ENCODE measurements around the gene TMEM273. TPM values are rescaled to one million over a fixed set of nuclear protein-coding genes. Genes with fewer than 3 reads are reported as not detected.
"Not testable (repeated sequence)": the region's sequence is repeated elsewhere in the genome, so short reads cannot be mapped to it uniquely, and the experiment has no call there.

TMEM273 gene
- total RNA-seq, 1 experiment from 2014 or later = not detected

GRCh38 chr10:49213211-49213610 is 25.0 kb upstream of the TMEM273 start:
- H3K9me3 ChIP-seq = no peaks in the 10 kb centered on the region
- no peak overlapping the region for H3K4me3 ChIP-seq
- no peak for DNase-seq
- no peaks in the 10 kb centered on the region; the same call in 1 of the 2 replicates for H3K27me3 ChIP-seq
- no peaks in the 10 kb centered on the region for H3K36me3 ChIP-seq

GRCh38 chr10:49212783-49213182 is 24.6 kb upstream of the TMEM273 start:
- no peaks in the 10 kb centered on the region for H3K36me3 ChIP-seq
- no peaks in the 10 kb centered on the region for H3K9me3 ChIP-seq
- H3K27me3 ChIP-seq = no peaks in the 10 kb centered on the region; the same call in 1 of the 2 replicates
- H3K4me3 ChIP-seq = no peak overlapping the region
- no peak for DNase-seq

GRCh38 chr10:49212076-49212475 is 23.9 kb upstream of the TMEM273 start:
- H3K4me3 ChIP-seq = no peak overlapping the region
- DNase-seq = no peak
- H3K36me3 ChIP-seq = no peaks in the 10 kb centered on the region
- no peaks in the 10 kb centered on the region; the same call in 1 of the 2 replicates for H3K27me3 ChIP-seq
- H3K9me3 ChIP-seq = no peaks in the 10 kb centered on the region

GRCh38 chr10:49208996-49209395 is 20.8 kb upstream of the TMEM273 start:
- Histone ChIP-seq H3K9me3 (peaks cover 5% of the 10 kb centered on the region; the same call in 1 of the 2 replicates), H3K27me3 (0 out of 2 replicates have a peak, but pooled peaks cover 5% of the 10 kb centered on the region), H3K36me3 (no peaks in the 10 kb centered on the region), H3K4me3 (no peak overlapping the region)
- no peak for DNase-seq

- Histone ChIP-seq H3K27me3 (0 out of 2 replicates have a peak, but pooled peaks cover 5% of the 10 kb centered on the region), H3K4me3 (no peak overlapping the region), H3K36me3 (no peaks in the 10 kb centered on the region), H3K9me3 (peaks cover 6% of the 10 kb centered on the region; the same call in 1 of the 2 replicates)
- DNase-seq = no peak
Observed at GRCh38 chr10:49207936-49208487, 19.8 kb upstream of the TMEM273 start.

GRCh38 chr10:49207113-49207512 is 18.9 kb upstream of the TMEM273 start:
- H3K9me3 ChIP-seq = peaks cover 6% of the 10 kb centered on the region; the same call in 1 of the 2 replicates
- H3K4me3 ChIP-seq = no peak overlapping the region
- no peak for DNase-seq
- H3K27me3 ChIP-seq = peaks cover 5% of the 10 kb centered on the region; the same call in 1 of the 2 replicates
- no peaks in the 10 kb centered on the region for H3K36me3 ChIP-seq

- H3K27me3 ChIP-seq = peaks cover 9% of the 10 kb centered on the region; the same call in 1 of the 2 replicates
- peaks cover 6% of the 10 kb centered on the region; the same call in 1 of the 2 replicates for H3K9me3 ChIP-seq
- H3K36me3 ChIP-seq = no peaks in the 10 kb centered on the region
- DNase-seq = no peak
- H3K4me3 ChIP-seq = no peak overlapping the region
Observed at GRCh38 chr10:49205206-49205605, 17.0 kb upstream of the TMEM273 start.

GRCh38 chr10:49204119-49204518 is 15.9 kb upstream of the TMEM273 start:
- Histone ChIP-seq H3K9me3 (peaks cover 6% of the 10 kb centered on the region; the same call in 1 of the 2 replicates), H3K4me3 (no peak overlapping the region), H3K36me3 (no peaks in the 10 kb centered on the region), H3K27me3 (peaks cover 9% of the 10 kb centered on the region; the same call in 1 of the 2 replicates)
- DNase-seq = no peak

- Histone ChIP-seq H3K9me3 (peaks cover 6% of the 10 kb centered on the region; the same call in 1 of the 2 replicates), H3K4me3 (no peak overlapping the region), H3K27me3 (peaks cover 11% of the 10 kb centered on the region), H3K36me3 (no peaks in the 10 kb centered on the region)
- DNase-seq = no peak
Observed at GRCh38 chr10:49202266-49202665, 14.1 kb upstream of the TMEM273 start.

- Histone ChIP-seq H3K36me3 (no peaks in the 10 kb centered on the region), H3K4me3 (no peak overlapping the region), H3K9me3 (peaks cover 6% of the 10 kb centered on the region; the same call in 1 of the 2 replicates), H3K27me3 (peaks cover 11% of the 10 kb centered on the region)
- no peak for DNase-seq
Observed at GRCh38 chr10:49200854-49201253, 12.7 kb upstream of the TMEM273 start.

GRCh38 chr10:49197171-49197570 is 9.0 kb upstream of the TMEM273 start:
- H3K36me3 ChIP-seq = no peaks in the 10 kb centered on the region
- DNase-seq = no peak
- H3K9me3 ChIP-seq = no peaks in the 10 kb centered on the region
- H3K27me3 ChIP-seq = peaks cover 6% of the 10 kb centered on the region
- no peak overlapping the region for H3K4me3 ChIP-seq

- not testable (repeated sequence) for DNase-seq, H3K27me3 ChIP-seq, H3K4me3 ChIP-seq, H3K9me3 ChIP-seq, H3K36me3 ChIP-seq
Observed at GRCh38 chr10:49195864-49196263, 7.7 kb upstream of the TMEM273 start.

- no peaks in the 10 kb centered on the region for H3K9me3 ChIP-seq
- H3K36me3 ChIP-seq = no peaks in the 10 kb centered on the region
- no peak overlapping the region for H3K4me3 ChIP-seq
- peaks cover 2% of the 10 kb centered on the region for H3K27me3 ChIP-seq
- DNase-seq = no peak
Observed at GRCh38 chr10:49194212-49194920, 6.2 kb upstream of the TMEM273 start.

GRCh38 chr10:49191349-49191748 is 3.2 kb upstream of the TMEM273 start:
- DNase-seq = no peak
- no peaks in the 10 kb centered on the region for H3K9me3 ChIP-seq
- no peaks in the 10 kb centered on the region for H3K36me3 ChIP-seq
- H3K4me3 ChIP-seq = no peak overlapping the region
- no peaks in the 10 kb centered on the region for H3K27me3 ChIP-seq

- H3K9me3 ChIP-seq = no peaks in the 10 kb centered on the region
- no peak for DNase-seq
- H3K27me3 ChIP-seq = no peaks in the 10 kb centered on the region
- H3K4me3 ChIP-seq = no peak overlapping the region
- no peaks in the 10 kb centered on the region for H3K36me3 ChIP-seq
Observed at GRCh38 chr10:49189422-49189821, 1.2 kb upstream of the TMEM273 start.

- no peaks in the 10 kb centered on the region for H3K36me3 ChIP-seq
- H3K9me3 ChIP-seq = no peaks in the 10 kb centered on the region
- no peak for DNase-seq
- H3K27me3 ChIP-seq = no peaks in the 10 kb centered on the region
- H3K4me3 ChIP-seq = no peak overlapping the region
Observed at GRCh38 chr10:49187044-49187484, 1.1 kb downstream of the TMEM273 start.

GRCh38 chr10:49186613-49187012 is 1.6 kb downstream of the TMEM273 start:
- H3K9me3 ChIP-seq = no peaks in the 10 kb centered on the region
- H3K4me3 ChIP-seq = no peak overlapping the region
- no peaks in the 10 kb centered on the region for H3K36me3 ChIP-seq
- no peak for DNase-seq
- H3K27me3 ChIP-seq = no peaks in the 10 kb centered on the region

GRCh38 chr10:49185213-49185612 is 3.0 kb downstream of the TMEM273 start:
- no peaks in the 10 kb centered on the region for H3K9me3 ChIP-seq
- DNase-seq = no peak
- H3K36me3 ChIP-seq = no peaks in the 10 kb centered on the region
- H3K4me3 ChIP-seq = no peak overlapping the region
- H3K27me3 ChIP-seq = no peaks in the 10 kb centered on the region
